ENCODE results near the gene RBMS1.

GRCh38 chr2:160363961-160364360 is 129.6 kb downstream of the RBMS1 start:
- TF ChIP-seq, protein P1, sequence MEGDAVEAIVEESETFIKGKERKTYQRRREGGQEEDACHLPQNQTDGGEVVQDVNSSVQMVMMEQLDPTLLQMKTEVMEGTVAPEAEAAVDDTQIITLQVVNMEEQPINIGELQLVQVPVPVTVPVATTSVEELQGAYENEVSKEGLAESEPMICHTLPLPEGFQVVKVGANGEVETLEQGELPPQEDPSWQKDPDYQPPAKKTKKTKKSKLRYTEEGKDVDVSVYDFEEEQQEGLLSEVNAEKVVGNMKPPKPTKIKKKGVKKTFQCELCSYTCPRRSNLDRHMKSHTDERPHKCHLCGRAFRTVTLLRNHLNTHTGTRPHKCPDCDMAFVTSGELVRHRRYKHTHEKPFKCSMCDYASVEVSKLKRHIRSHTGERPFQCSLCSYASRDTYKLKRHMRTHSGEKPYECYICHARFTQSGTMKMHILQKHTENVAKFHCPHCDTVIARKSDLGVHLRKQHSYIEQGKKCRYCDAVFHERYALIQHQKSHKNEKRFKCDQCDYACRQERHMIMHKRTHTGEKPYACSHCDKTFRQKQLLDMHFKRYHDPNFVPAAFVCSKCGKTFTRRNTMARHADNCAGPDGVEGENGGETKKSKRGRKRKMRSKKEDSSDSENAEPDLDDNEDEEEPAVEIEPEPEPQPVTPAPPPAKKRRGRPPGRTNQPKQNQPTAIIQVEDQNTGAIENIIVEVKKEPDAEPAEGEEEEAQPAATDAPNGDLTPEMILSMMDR (IDR thresholded peaks at IDR 0.05) = no peak
- no peak for TF ChIP-seq POLR2A (IDR thresholded peaks at IDR 0.05)
